Measurements from ENCODE around the gene GPC5. TPM values are rescaled to one million over a fixed set of nuclear protein-coding genes. Genes with fewer than 3 reads are reported as not detected.
"Not testable (repeated sequence)": the region's sequence is repeated elsewhere in the genome, so short reads cannot be mapped to it uniquely, and the experiment has no call there.

Gene GPC5
- polyA plus RNA-seq, 3 donors = 2.7 to 4.4 (median 3.9) TPM

- DNase-seq = no peak
Measured at GRCh38 chr13:91773591-91774227, 375.3 kb downstream of the GPC5 start.

GRCh38 chr13:91774397-91774796 is 376.0 kb downstream of the GPC5 start:
- no peak for DNase-seq

GRCh38 chr13:91776611-91777193 is 378.3 kb downstream of the GPC5 start:
- no peak for DNase-seq

GRCh38 chr13:91778123-91778522 is 379.7 kb downstream of the GPC5 start:
- no peak for DNase-seq

- DNase-seq = peak; percentile 24
Measured at GRCh38 chr13:91781982-91782691, 383.7 kb downstream of the GPC5 start.

- no peak for DNase-seq
Measured at GRCh38 chr13:91785431-91786119, 387.2 kb downstream of the GPC5 start.

GRCh38 chr13:91792054-91792453 is 393.6 kb downstream of the GPC5 start:
- no peak for DNase-seq

GRCh38 chr13:91797567-91797966 is 399.1 kb downstream of the GPC5 start:
- no peak for DNase-seq

- DNase-seq = not testable (repeated sequence)
Measured at GRCh38 chr13:91798338-91798737, 399.9 kb downstream of the GPC5 start.

GRCh38 chr13:91801772-91802171 is 403.4 kb downstream of the GPC5 start:
- DNase-seq = not testable (repeated sequence)

GRCh38 chr13:91802957-91803356 is 404.5 kb downstream of the GPC5 start:
- no peak for DNase-seq

- DNase-seq = no peak
Measured at GRCh38 chr13:91804724-91805123, 406.3 kb downstream of the GPC5 start.

- DNase-seq = no peak
Measured at GRCh38 chr13:91805605-91806004, 407.2 kb downstream of the GPC5 start.

GRCh38 chr13:91809161-91809560 is 410.7 kb downstream of the GPC5 start:
- DNase-seq = no peak

- DNase-seq = peak; percentile 27
Measured at GRCh38 chr13:91813253-91813652, 414.8 kb downstream of the GPC5 start.

- DNase-seq = no peak
Measured at GRCh38 chr13:91816263-91816807, 417.9 kb downstream of the GPC5 start.

GRCh38 chr13:91817250-91817649 is 418.8 kb downstream of the GPC5 start:
- no peak for DNase-seq

GRCh38 chr13:91824416-91824815 is 426.0 kb downstream of the GPC5 start:
- DNase-seq = no peak

- no peak for DNase-seq
Measured at GRCh38 chr13:91825516-91825915, 427.1 kb downstream of the GPC5 start.

GRCh38 chr13:91836553-91836952 is 438.1 kb downstream of the GPC5 start:
- no peak for DNase-seq

GRCh38 chr13:91845612-91846011 is 447.2 kb downstream of the GPC5 start:
- DNase-seq = no peak

GRCh38 chr13:91863699-91864098 is 465.3 kb downstream of the GPC5 start:
- DNase-seq = no peak

All from renal pelvis (tissue), 4 donors.